DMS153 treated with DMSO at 0.1 percent for 48 hours (cell line): ENCODE results near the gene PATJ.
A peak's percentile ranks its signal among the peaks of the same experiment; 100 is the strongest.
"Not testable (repeated sequence)": the region's sequence is repeated elsewhere in the genome, so short reads cannot be mapped to it uniquely, and the experiment has no call there.

Source experiments
- DNase-seq: peaks from one replicate; lab custom pipeline; 2025; ENCODE audit not compliant: unreplicated experiment; lab: John Stamatoyannopoulos, UW

The PATJ gene

DNA sequence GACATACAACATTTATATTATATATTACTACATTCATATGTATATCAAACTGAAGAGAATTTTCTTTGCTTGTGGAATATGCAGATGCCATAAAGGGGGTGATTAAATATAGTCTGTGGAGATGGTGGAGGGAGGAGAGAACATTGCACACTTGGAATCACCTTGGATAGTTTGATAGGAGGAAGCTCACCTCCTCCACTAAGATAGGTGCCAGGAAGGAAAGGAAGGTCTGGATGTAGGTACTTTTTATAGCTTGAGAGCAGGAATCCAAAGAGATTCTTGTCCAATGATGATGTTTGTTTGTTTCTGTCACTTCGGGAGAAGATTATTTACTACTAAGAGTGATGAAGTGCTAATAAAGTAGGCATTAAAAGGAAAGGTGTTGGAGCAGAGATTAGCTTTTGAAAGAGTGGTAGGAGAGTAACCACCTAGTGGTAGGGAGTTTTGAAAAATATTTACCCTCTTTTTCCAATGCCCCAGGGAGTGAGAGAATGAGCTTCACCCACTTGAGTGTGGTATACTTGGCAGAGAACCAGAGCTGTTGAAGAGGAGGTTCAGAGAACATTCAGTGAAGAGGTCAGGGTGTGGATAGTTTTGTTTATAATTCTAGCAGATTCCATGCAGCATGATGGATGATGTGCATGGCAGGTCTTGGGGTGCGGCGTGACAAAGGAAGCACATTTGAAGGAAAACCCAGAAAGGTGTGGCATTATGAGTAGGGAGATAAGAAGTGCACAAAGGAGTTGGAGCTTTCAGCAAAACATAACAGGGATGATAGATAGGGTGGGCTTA, 145.0 kb downstream of the PATJ start:
- peak; percentile 82 for DNase-seq

DNA sequence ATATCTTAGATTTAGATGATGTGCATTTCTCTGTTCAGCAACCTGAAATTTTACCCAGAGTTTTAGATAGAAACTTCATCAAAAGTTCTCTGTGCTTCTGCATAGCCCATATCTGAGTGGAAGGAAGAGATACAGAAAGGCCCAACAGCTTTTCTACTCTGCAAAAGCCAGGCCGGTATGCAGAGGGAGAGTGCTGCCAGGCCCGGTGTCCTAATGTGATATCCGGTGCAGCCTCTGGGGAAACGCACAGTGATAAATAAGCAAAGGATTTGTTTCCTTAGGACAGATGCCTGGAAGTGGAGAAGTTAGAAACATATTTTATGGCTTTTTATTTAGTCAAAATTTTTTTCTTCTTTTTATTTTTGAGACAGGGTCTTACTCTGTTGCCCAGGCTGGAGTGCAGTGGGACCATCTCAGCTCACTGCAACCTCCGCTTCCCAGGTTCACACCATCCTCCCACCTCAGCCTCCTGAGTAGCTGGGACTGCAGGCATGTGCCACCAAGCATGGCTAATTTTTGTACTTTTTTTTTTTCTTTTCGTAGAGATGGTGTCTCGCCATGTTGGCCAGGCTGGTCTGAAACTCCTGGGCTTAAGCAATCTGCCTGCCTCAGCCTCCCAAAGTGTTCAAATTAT, 145.8 kb downstream of the PATJ start:
- DNase-seq = no peak

DNA sequence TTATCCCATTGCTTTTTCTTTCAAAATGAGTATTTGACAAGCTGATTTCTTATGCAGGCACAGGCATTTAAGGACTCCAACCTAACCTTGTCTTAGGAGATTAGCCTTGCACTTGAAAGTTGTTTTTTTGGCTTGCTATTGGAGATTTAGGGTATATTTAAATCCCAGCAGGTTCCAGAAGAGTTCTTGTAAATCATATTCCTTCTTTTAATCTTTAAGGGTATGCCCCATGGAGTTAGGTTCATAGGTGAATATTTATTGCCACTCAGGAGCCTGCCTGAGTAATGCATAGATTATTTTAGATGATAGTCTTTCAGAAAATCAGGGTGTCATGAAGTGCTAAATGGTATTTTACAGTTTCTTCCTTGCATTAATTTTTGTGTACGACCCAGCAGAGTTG, 146.5 kb downstream of the PATJ start:
- no peak for DNase-seq

DNA sequence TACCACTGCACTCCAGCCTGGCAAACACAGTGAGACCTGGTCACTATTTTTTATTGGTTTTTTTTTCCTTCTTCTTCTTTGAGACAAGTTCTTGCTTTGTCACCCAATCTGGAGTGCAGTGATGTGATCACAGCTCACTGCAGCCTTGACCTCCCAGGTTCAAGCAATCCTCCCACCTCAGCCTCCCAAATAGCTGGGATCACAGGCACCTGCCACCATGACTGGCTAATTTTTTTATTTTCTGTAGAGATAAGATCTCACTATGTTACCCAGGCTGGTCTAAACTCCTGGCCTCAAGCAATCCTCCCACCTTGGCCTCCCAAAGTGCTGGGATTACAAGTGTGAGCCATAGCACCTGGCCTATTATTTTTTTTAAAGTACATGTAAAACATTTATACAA, 148.2 kb downstream of the PATJ start:
- not testable (repeated sequence) for DNase-seq

DNA sequence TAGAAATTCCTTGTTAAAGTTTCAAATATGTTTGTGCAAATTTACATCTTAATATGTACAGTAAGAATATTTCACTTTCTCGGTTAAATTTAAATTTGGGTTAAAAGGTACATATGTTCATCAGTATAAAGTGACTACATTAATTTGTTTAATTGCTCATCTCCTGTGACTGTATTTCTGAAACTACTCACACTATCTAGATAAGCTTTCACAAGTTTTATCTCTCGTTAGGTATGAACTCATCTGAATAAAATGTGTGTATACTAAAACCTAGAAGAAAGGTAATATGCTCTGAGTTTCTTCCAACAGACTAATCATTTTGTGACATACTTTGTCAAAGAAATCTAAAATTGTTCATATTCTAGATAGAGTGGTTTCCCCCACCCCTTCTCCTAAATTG, 150.7 kb downstream of the PATJ start:
- no peak for DNase-seq

DNA sequence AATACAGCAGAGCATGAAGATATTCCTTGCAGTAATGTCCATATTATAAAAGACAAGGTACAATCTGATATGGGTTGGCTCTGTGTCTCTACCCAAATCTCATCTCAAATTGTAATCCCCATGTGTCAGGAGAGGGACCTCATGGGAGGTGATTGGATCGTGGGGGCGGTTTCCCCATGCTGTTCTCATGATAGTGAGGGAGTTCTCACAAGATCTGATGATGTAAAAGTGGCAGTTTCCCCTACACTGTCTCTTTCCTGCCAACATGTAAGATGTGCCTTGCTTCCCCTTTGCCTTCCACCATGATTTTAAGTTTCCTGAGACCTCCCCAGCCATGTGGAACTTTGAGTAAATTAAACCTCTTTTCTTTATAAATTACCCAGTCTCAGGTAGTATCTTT, 152.0 kb downstream of the PATJ start:
- not testable (repeated sequence) for DNase-seq

DNA sequence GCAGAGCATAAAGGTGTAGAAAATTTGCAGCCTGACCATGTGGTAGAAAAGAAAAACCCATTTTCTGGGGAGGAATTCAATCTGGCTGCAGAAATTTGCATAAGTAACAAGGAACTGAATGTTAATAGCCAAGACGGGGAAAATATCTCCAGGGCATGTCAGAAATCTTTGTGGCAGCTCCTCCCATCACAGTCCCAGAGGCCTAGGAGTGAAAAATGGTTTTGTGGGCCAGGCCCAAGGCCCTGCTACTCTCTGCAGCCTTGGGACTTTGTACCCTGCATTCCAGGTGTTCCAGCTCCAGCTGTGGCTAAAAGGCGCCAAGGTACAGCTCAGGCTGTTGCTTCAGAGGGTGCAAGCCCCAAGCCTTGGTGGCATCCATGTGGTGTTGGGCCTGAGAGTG, 152.9 kb downstream of the PATJ start:
- no peak for DNase-seq

DNA sequence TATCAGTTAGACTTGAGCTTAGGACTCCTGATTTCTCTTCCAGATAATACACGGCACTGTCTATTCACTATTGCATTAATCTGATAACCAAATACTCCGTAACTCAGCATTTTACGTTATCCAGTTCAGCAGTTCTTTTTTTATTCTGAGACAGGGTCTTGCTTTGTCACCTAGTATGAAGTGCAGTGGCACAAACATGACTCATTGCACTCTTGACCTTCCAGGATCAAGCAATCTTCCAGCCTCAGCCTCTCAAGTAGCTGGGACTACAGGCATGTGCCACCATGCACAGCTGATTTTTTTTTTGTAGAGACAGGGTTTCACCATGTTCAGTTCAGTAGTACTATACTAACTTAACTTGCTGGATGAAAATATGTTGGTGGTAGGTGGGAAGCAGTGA, 156.4 kb downstream of the PATJ start:
- DNase-seq = no peak

DNA sequence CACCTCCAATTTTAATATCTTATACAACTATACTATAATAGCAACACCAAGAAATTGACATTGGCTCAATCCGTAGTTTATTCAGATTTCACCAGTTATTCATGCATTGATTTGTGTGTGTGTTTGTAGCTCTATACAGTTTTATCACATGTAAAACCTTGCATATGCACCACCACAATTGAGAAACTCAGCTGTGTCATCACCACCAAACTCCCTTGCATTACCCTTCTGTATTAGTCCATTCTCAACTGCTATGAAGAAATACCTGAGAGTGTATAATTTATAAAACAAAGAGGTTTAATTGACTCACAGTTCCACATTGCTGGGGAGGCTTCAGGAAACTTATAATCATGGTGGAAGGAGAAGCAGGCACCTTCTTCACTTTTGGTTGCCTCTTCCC, 162.1 kb downstream of the PATJ start:
- DNase-seq = no peak

DNA sequence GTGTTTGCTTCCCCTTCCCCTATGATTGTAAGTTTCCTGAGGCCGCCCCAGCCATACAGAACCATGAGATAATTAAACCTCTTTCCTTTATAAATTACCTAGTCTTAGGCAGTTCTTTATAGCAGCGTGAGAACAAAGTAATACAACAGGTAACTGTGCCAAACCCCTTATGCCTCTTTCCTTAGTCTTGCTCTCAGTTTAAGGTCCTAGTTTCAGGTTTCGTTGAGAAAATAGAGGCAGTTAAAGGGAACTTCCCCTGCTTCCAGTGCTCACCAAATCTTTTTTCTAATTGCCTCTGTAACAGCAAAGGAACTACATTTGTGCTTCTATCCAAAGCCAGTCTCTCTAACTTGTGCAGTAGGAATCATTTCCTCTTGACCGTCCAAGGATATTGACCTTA, 164.8 kb downstream of the PATJ start:
- DNase-seq = no peak

DNA sequence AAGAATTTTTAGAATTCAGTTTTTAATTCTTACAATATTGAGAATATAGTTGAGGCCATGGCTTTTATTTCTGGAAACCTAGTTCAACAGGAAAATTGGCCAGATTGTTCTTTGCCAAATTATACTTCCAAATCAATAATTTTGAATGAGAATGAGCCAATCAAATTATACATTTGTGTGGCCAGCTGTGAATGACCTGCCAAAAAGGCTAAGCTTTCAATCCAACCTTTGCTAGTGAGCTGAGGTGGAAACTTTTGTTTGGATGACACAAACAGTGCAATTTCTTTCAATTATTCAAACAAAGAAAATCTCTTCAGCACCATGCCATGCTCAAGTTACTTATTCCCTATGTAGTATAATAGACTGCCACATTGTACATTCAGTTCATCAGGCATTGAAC, 167.8 kb downstream of the PATJ start:
- no peak for DNase-seq

DNA sequence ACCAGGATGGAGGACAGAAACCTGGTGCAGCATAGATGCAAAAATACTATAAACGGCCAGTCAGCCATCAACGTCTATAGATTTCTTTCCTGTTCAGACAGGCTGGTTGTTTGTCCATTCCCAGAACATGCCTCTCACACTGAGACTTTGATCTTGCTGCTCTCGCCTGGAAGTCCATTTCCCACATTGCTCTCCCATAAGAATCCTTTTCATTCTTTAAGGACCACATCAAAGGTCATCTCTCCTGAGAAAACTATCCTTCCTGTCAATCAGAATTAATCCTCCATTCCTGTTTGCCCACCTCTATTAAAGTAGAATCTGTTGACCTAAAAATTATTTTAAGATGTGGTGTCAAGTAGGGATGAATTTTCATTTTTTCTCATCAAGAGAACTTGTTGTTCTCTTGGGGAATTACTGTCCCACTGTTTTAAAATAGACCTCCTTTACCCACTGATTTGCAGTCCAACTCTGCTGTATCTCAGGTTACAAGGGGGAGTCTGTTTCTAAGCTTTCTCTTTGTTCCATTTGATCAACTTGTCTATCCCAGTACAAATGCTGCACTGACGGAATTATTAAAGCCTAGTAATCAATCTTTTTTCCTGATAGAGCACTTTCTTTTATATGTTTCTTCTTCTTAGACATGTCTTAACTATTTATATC, 172.7 kb downstream of the PATJ start:
- DNase-seq = no peak

DNA sequence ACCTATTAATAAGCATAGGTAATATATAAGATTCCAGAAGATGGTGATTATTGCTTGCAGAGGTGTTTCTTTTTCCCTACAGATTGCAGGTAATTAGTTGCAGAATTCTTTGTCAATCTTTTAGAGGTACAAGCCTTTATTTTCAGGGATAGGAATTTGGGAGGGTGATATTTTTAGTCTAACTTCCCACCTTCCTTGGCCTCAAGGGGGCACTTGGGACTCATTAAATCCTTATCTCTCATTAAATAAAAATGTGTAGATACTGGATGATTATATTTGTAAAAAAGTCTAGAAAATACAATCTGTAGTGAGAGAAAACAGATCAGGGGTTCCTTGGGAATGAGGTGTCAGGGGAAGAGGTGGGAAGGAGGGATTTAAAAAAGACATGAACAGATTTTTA, 179.2 kb downstream of the PATJ start:
- DNase-seq = no peak

DNA sequence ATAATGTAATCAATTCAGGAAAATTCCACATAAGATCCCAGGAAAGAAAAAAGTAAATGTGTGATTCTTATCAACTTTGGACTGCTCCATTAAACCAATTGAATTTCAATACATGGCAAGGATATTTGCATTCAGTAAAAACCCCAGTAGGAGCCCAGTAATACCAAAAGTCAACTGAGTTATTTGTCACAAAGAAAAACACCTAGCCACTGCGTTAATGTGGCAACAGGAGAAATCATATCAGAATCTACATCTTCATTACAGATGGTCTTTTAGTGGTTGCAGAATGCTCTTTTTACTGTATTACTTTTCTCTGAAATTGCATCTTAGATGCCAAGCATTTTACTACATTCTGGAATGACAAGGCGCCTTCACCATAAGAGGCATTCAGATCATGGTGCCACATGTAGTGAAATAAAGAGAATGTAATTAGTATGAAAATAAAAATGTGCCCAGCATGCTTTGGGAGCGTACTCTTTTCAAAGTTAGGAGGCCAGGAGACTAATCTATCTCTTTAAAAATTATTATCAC, 180.7 kb downstream of the PATJ start:
- no peak for DNase-seq

DNA sequence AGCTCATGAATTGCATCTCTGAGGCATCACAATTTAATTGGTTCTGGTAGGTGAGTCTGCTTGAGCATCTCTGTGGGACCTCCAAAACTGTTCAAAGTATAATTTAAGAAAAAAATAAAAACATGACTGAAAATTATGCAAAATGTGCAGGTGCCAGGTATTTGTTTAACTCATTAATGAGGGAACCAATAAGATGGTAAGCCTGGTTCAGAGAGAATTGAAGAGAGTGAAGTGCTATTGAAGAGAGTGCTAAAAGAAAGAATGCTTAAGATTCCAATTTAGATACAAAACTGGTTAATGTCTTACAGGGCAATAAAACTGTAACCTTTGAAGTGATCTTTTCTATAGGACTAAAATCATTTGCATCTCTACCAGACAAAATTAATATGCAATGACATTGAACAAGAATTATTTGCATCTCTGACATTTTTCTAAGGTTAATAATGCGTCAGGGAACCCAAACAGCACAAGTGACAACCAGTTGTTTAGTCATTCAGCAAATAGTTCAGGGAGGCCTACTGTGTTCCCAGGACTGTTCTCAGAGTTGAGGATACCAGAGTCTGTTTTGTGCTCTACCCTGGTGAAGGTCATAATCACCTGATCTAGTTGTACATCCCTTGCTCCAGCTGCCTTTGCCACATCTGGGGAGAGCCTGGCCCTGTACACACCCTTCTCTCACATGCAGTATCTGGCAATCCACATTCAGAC, 183.5 kb downstream of the PATJ start:
- no peak for DNase-seq

DNA sequence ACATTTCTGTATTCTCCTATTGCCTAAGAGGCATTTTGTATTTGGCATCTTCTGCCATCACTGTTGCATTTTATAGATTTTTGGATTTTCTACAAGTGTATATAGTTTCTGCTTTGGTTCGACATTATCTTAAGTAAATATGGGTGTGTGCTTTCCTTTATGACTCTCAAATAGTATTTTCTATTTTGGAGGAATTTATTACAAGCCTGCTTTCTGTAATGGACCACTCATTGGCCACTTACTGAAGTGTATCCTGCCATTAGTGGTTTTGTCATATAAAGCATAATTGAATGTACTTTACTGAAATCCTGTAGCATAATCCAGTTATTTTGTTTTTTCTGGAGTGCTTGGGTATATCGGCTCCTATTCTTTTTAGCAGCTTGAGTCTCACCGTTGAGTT, 184.3 kb downstream of the PATJ start:
- DNase-seq = no peak

DNA sequence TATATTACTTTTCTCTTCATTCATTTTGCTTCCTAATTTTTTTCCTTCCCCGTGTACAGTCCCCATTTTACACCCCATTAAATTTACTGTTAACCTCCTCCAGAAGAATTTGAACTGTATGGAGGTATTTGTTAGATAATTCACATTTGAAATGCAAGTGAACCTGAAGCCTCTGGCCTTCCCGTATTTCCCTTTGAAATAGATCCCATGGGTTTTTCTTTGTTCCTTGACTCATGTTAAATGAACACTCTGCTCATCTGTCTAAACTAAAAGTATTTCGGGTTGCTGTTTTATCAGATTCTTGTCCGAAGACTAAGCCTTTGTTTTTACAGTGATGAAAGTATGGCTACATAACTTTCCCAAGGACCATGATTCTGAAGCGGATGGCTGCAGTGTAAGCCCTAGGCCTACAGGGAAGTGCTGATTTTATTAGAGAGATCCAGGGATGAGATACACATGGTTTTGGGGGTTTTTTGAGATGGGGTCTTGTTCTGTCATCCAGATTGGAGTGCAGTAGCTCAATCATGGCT, 187.9 kb downstream of the PATJ start:
- DNase-seq = no peak

DNA sequence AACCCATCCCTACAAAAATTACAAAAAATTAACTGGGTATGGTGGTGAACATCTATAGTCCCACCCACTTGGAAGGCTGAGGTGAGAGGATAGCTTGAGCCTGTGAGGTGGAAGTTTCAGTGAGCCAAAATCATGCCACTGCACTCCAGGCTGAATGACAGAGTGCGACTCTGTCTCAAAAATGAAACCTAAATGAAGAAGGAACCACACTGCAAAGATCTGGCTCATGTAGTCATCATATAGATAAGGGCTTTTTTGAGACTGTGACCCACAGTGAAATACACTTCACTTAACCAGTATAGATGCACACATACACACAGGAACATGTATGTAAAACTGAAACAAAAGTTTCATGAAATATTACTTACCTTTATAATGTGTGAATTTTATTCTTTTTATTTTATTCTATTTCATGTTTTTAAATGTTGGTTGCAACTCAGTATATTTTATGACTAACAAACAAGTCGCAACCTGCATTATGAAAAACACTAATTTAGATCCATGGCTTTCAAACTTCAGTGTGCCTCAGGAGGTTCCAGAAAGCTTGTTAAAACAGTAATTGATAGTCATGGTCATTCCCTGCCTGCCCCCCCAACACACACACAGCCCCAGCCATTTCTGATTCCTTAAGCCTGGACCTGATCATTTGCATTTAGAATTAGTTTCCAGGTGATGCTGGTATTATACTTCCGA, 189.5 kb downstream of the PATJ start:
- DNase-seq = no peak

DNA sequence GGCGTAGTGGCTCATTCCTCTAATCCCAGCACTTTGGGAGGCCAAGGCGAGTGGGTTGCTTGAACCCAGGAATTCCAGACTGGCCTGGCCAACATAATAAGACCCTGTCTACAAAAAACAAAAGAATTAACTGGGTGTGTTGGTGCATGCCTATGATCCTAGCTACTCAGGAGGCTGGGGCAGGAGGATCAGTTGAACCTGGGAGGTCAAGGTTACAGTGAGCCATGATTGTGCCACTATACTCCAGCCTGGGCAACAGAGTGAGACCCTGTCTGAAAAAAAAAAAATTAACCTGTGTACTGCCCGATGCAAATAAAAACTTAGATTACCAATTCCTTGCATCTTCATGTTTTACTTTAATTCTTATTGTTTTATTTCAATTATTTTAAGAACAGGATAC, 193.2 kb downstream of the PATJ start:
- DNase-seq = no peak

DNA sequence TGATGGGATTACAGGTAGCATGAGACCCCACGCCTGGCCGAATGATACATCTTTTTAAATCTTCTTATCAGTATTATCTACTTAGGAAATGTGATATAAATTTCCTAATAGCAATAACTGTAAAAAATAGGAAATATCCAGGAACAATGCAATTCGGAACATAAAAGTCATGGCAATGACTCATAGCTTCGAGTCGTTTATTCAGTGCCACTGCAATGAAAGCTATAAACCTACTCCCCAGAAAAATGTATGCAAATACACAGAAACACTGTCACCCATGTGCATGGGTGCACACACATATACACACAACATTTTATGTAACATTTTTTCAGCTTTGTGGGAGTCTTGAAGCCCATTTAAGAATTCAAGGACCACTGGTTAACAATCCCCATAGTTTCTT, 194.6 kb downstream of the PATJ start:
- DNase-seq = no peak

DNA sequence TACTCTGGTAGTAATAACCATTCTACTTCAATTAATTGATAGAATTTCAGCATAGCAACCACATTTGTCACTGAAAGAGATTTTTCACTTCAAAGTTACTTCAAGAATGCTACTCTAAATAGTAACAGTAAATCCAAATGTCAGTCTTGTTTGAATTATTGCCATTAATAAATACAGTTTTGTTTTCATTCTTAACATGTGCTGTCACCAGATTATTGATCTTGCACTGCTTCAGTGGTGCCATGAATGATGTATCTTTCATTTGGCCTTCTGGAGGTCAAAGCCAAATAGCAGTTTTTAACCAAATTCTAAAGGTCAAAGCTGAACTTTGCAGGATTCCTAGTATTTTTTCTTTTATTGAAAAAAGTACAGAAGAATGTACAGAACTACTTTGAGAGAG, 199.5 kb downstream of the PATJ start:
- DNase-seq = no peak
